ENCODE measurements around the gene MYO18A.

- TF ChIP-seq CTCF (conservative IDR thresholded peaks at IDR 0.05): no peak
- no peak for TF ChIP-seq ZFX (IDR thresholded peaks at IDR 0.05)
Measured at GRCh38 chr17:29031488-29031887, 148.7 kb downstream of the MYO18A start.

All from C4-2B (cell line).